HepG2 (cell line): ENCODE measurements around the gene SH2D3A. TPM values are rescaled to one million over a fixed set of nuclear protein-coding genes. Genes with fewer than 3 reads are reported as not detected.

ENCODE experiments used
- BHLHE40 ChIP-seq: IDR thresholded peaks from 2 replicates; pipeline ENCODE4 v1.6.1; 2011; ENCODE audit warnings: low read length, improper control_type of control experiment
- FOXK1 ChIP-seq: sonication (generic); formaldehyde crosslinking; IDR thresholded peaks from 2 replicates; pipeline ENCODE4 v1.4.0; 2020; ENCODE audit warnings: low read depth, missing genetic modification reagents, borderline replicate concordance
- KDM4B ChIP-seq: sonication (generic); formaldehyde crosslinking; IDR thresholded peaks from 2 replicates; pipeline ENCODE4 v1.4.0; 2020; ENCODE audit warnings: missing genetic modification reagents
- KLF13 ChIP-seq: sonication (generic); formaldehyde crosslinking; IDR thresholded peaks from 2 replicates; pipeline ENCODE4 v1.4.0; 2020; ENCODE audit warnings: mild to moderate bottlenecking, missing genetic modification reagents
- NONO ChIP-seq, 2 experiments: fragments of 450-650 bp in 1 of 2; sonication (generic) in 1 of 2; formaldehyde crosslinking in 1 of 2; IDR thresholded peaks in 1 of 2; conservative IDR thresholded peaks in 1 of 2; 2 replicates each; pipeline versions ENCODE4 v1.6.1 to v1.8.0; 2017 to 2022; ENCODE audit warnings: mild to moderate bottlenecking in 1 of 2, missing genetic modification reagents in 1 of 2, moderate library complexity in 1 of 2
- YY1 ChIP-seq: IDR thresholded peaks from 2 replicates; pipeline ENCODE4 v1.6.1; 2011; ENCODE audit warnings: low read length, low read depth, moderate library complexity, mild to moderate bottlenecking; ENCODE audit not compliant: insufficient read depth, insufficient replicate concordance
- ZC3H13 ChIP-seq: sonication (generic); formaldehyde crosslinking; IDR thresholded peaks from 2 replicates; pipeline ENCODE4 v1.8.1; 2023; ENCODE audit warnings: mild to moderate bottlenecking, missing genetic modification reagents, moderate library complexity
- ZHX2 ChIP-seq, 2 experiments: sonication (generic) in 1 of 2; formaldehyde crosslinking in 1 of 2; IDR thresholded peaks; 2 replicates each; pipeline versions ENCODE4 v1.6.1 to v1.9.0; 2014 to 2022; ENCODE audit warnings: antibody characterized with exemption in 1 of 2, borderline replicate concordance in 1 of 2, inconsistent platforms in 1 of 2, low read depth in 1 of 2, missing genetic modification reagents in 1 of 2
- ZNF34 ChIP-seq: sonication (generic); formaldehyde crosslinking; IDR thresholded peaks from 2 replicates; pipeline ENCODE4 v1.4.0; 2020; ENCODE audit warnings: mild to moderate bottlenecking, missing genetic modification reagents, borderline replicate concordance
- ZNF563 ChIP-seq: sonication (generic); formaldehyde crosslinking; IDR thresholded peaks from 2 replicates; pipeline ENCODE4 v1.8.0; 2022; ENCODE audit warnings: mild to moderate bottlenecking, moderate library complexity, missing genetic modification reagents
- ZNF768 ChIP-seq: sonication (generic); formaldehyde crosslinking; IDR thresholded peaks from 2 replicates; pipeline ENCODE4 v1.4.0; 2020; ENCODE audit warnings: missing genetic modification reagents
- polyA plus RNA-seq, 8 experiments: library from polyadenylated mRNA; depleted of rRNA in 3 of 8; stranded (reverse) in 7 of 8; unstranded in 1 of 8; fragments of >200 nt; fragmentation: Illumina TruSeq in 4 of 8; extraction: Trizol in 4 of 8; gene quantifications; 2 replicates each; pipeline versions ENCODE4 v1.2.1 to v1.2.3, GENCODE V29; 2011 to 2016; ENCODE audit warnings: low read depth in 4 of 8, missing spikeins in 1 of 8, mixed read lengths in 1 of 8; ENCODE audit not compliant: insufficient read depth in 1 of 8
- total RNA-seq, 5 experiments: library from RNA; depleted of rRNA; stranded (reverse); fragments of >200 nt; fragmentation: Illumina TruSeq; extraction: Trizol; gene quantifications; 2 replicates each; pipeline ENCODE4 v1.2.3, GENCODE V29; 2016; ENCODE audit warnings: low read depth in 1 of 5
- TF ChIP-seq, protein P1 (sequence below): sonication (generic); formaldehyde crosslinking; IDR thresholded peaks from 2 replicates; pipeline ENCODE4 v1.8.0; 2022; ENCODE audit warnings: missing genetic modification reagents, low read depth, mild to moderate bottlenecking, borderline replicate concordance
- TF ChIP-seq, protein P2 (sequence below): sonication (generic); formaldehyde crosslinking; IDR thresholded peaks from 2 replicates; pipeline ENCODE4 v1.4.0; 2020; ENCODE audit warnings: missing genetic modification reagents
- TF ChIP-seq, protein P3 (sequence below): IDR thresholded peaks from 2 replicates; pipeline ENCODE4 v1.6.1; 2016; ENCODE audit warnings: low read depth, control low read depth

SH2D3A gene
- total and polyA plus RNA-seq, 2 of the 13 experiments (the other 11 are each of a cell fraction or from before 2014, with no cell fraction given), result 1.0 to 2.2 TPM

- TF ChIP-seq FOXK1 (CRISPR knock-in tag), result peak; percentile 77; the same call in 1 of the 2 replicates
- TF ChIP-seq, protein P1, sequence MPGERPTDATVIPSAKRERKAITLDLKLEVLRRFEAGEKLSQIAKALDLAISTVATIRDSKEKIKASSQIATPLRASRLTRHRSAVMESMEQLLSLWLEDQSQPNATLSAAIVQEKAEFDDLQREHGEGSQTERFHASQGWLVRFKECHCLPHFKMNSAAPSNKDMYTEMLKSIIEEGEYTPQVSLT (CRISPR knock-in tag), result no peak
- no peak for TF ChIP-seq KLF13 (CRISPR knock-in tag)
- TF ChIP-seq, protein P2, sequence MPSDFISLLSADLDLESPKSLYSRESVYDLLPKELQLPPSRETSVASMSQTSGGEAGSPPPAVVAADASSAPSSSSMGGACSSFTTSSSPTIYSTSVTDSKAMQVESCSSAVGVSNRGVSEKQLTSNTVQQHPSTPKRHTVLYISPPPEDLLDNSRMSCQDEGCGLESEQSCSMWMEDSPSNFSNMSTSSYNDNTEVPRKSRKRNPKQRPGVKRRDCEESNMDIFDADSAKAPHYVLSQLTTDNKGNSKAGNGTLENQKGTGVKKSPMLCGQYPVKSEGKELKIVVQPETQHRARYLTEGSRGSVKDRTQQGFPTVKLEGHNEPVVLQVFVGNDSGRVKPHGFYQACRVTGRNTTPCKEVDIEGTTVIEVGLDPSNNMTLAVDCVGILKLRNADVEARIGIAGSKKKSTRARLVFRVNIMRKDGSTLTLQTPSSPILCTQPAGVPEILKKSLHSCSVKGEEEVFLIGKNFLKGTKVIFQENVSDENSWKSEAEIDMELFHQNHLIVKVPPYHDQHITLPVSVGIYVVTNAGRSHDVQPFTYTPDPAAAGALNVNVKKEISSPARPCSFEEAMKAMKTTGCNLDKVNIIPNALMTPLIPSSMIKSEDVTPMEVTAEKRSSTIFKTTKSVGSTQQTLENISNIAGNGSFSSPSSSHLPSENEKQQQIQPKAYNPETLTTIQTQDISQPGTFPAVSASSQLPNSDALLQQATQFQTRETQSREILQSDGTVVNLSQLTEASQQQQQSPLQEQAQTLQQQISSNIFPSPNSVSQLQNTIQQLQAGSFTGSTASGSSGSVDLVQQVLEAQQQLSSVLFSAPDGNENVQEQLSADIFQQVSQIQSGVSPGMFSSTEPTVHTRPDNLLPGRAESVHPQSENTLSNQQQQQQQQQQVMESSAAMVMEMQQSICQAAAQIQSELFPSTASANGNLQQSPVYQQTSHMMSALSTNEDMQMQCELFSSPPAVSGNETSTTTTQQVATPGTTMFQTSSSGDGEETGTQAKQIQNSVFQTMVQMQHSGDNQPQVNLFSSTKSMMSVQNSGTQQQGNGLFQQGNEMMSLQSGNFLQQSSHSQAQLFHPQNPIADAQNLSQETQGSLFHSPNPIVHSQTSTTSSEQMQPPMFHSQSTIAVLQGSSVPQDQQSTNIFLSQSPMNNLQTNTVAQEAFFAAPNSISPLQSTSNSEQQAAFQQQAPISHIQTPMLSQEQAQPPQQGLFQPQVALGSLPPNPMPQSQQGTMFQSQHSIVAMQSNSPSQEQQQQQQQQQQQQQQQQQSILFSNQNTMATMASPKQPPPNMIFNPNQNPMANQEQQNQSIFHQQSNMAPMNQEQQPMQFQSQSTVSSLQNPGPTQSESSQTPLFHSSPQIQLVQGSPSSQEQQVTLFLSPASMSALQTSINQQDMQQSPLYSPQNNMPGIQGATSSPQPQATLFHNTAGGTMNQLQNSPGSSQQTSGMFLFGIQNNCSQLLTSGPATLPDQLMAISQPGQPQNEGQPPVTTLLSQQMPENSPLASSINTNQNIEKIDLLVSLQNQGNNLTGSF (CRISPR knock-in tag), result no peak
- TF ChIP-seq ZC3H13 (CRISPR knock-in tag), result 0 out of 2 replicates have a peak, but pooled peaks have one; percentile 48
- TF ChIP-seq ZNF34, result no peak
- 0 out of 2 replicates have a peak, but pooled peaks have one; percentile 59 for TF ChIP-seq ZHX2 (IDR thresholded peaks at IDR 0.05; ENCODE audit: low read depth)
- TF ChIP-seq ZHX2 (CRISPR knock-in tag; IDR thresholded peaks at IDR 0.05; ENCODE audit: borderline replicate concordance), result no peak
- TF ChIP-seq ZNF768, result 0 out of 2 replicates have a peak, but pooled peaks have one; percentile 39
- peak; percentile 81 for TF ChIP-seq KDM4B (CRISPR knock-in tag)
- TF ChIP-seq ZNF563 (CRISPR knock-in tag), result peak; percentile 74; the same call in 1 of the 2 replicates
- TF ChIP-seq BHLHE40, result no peak; the same call in 1 of the 2 replicates
- TF ChIP-seq, protein P3, sequence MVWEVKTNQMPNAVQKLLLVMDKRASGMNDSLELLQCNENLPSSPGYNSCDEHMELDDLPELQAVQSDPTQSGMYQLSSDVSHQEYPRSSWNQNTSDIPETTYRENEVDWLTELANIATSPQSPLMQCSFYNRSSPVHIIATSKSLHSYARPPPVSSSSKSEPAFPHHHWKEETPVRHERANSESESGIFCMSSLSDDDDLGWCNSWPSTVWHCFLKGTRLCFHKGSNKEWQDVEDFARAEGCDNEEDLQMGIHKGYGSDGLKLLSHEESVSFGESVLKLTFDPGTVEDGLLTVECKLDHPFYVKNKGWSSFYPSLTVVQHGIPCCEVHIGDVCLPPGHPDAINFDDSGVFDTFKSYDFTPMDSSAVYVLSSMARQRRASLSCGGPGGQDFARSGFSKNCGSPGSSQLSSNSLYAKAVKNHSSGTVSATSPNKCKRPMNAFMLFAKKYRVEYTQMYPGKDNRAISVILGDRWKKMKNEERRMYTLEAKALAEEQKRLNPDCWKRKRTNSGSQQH (CRISPR knock-in tag), result peak; percentile 90
- TF ChIP-seq YY1, result peak; percentile 38
- TF ChIP-seq NONO (IDR thresholded peaks at IDR 0.05), result no peak
- TF ChIP-seq NONO (CRISPR knock-in tag; conservative IDR thresholded peaks at IDR 0.05), result peak; percentile 86; the same call in 1 of the 2 replicates
Observed at GRCh38 chr19:6720369-6721137, 46.7 kb downstream of the SH2D3A start, which contains the start of gene C3 (continued).
